HG03095 (cell line): ENCODE data around the gene PHYHD1.

Experiments used
- ATAC-seq: cut with Tn5 transposase; IDR thresholded peaks from one replicate; pipeline ENCODE4 v1.9.1; 2021; ENCODE audit warnings: moderate library complexity; ENCODE audit not compliant: unreplicated experiment

PHYHD1 gene

DNA sequence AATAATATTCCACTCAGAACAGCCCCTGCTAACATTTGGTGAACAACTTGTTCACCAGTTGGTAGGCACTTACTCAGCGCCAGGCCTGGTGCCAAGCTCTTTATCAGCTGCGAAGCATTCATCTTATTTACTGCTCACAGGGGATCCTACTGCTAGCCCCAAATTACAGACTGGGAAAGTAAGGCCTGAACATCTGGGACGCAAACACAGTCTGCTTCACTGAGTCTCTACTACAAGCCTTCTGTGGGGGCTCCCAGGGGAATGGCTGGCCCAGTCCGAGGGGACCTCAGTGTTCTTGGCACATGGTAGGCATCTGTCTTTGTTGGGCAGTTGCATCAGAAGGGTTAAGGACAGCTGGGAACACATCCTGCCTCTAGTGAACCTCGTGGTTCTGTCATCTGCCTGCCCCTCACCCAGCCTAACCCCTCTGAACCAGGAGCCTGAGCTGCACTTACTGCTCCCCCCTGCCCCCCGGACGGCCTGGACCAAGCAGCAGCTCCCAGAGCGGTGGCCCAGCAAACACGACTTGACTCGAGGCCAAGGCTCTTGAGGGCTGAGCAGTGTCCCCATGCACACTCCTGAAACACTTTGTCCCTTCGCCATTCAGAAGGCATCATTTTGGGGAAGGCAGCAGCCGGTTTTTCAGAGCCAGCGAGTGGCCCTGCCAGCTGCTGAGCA lies at the start of gene PHYHD1:
TSS of gene PHYHD1 (plus strand) at position 602 of the 678 bp plus-strand sequence. CDS start 1,342 bp downstream, outside the sequence.
- no peak for ATAC-seq

DNA sequence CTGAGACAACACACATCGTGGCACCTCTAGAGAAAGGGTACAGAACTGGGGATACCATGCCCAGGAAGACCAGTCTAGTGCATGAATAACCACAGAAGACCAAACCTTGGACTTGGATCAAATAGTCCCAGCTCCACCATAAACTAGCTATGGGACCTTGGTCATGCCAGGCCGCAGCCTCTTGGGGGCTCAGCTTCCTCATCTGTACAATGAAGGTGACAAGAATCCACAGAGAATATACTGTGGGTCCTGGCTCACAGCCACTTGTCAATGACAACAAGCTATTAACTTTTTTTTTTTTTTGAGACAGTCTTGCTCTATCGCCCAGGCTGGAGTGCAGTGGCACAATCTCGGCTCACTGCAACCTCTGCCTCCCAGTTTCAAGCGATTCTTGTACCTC lies 42.9 kb upstream of the PHYHD1 start:
- no peak for ATAC-seq

DNA sequence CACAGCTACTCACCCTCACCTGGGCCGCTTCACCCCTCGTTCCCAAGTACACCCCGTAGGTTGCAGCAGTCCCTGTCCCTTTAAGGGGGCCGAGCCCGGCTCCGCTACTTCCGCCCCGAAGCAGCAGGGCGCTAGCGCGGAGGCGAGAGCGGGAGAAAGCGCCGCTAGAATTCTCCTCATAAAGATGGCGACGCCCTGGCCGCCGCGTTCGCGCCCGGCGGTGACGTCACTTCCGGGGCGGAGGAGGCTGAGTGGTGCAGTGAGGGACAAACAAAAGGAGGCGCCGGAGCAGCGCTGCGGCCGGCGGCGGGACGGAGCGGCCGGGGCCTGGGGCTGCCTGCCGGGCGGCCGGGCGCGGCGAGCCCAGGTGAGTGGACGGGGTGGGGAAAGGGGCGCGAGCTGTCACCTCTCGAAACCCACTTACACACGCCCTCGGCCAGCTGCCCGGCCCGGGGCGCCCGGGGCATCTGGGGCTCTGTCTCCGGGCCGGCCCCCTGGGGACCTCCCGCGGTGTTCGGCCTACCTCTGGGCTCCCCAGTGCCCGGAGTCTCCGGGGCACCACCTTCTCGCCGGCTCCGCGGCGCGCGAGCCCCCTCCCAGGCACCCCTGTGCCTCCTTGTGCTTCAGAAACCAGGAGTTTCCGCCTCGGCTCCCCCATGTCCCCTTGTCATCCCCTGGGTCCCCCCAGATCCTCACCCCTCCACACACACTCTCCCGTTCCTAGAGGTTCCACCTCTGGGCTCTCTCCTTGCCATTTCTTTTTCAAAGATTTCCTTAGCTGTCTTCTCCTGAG lies 38.7 kb upstream of the PHYHD1 start, which contains the start of the genes KYAT1 and LRRC8A:
TSS of gene KYAT1 (minus strand) at position 67 of the 793 bp plus-strand sequence. CDS start 36,545 bp downstream, outside the sequence.
TSS of gene LRRC8A (plus strand) at position 250 of the 793 bp plus-strand sequence. CDS start 25,032 bp downstream, outside the sequence.
- peak; percentile 82 for ATAC-seq

DNA sequence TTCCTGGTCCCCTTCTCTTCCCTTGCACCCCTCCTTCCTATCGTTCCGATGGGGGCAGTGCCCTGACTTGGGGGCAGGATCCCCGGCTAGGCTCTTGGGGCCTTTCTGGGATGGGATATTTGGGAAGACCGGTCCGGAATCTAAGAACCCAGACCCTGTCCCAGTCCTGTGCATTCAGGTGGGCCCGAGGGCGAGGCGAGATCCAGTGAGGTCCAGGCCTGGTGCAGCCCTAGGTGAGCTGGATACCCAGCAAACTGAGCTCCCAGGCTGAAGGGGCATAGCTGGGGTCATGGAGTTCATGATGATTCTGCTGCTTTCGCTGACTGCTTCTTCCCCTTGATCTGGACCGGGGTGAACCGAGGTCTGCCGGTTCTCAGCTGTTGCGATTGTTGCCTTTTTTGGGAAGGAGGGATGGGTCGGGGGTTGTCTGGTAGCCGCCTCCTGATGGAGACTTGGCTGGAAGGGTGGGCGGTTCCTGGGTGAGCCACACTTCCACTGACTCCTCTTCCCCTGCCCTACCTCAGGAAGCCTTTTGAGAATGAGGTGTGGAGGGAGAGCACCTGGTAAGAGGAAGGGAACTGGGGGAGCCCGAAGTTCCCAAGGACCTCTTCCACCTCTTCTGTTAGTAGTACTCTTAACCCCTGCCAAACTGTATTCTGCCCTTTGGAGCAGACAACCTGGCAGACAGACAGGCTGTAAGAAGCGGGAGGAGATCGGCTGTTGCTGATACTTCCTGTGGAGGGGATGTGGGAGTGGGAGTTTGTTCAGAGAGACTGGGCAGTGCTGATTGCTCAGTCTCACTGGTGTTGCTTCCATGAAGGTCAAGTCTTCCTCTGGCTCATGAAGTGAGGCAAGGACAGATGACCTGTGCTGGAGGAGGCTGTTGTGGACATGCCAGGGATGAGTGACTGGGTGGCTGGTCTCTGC lies 37.8 kb upstream of the PHYHD1 start:
- no peak for ATAC-seq

DNA sequence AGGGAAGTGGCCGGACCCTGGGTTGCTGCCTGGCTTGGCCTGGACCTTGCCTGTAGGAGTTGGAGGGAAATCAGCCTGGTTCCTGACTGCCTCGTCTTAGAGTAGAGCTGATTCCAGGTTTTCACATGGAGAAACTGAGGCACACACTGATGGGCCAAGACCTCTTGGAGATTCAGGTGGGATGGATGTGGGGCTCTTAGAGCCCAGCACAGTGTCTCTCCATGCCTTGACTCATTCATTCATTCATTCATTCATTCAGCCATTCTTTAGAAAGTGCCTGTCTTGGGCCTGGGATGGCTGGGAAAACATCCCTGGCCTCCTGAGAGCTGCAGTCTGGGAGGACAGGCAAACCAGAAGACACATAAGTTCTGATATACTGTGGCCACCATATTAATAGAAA lies 36.6 kb upstream of the PHYHD1 start:
- ATAC-seq: no peak

DNA sequence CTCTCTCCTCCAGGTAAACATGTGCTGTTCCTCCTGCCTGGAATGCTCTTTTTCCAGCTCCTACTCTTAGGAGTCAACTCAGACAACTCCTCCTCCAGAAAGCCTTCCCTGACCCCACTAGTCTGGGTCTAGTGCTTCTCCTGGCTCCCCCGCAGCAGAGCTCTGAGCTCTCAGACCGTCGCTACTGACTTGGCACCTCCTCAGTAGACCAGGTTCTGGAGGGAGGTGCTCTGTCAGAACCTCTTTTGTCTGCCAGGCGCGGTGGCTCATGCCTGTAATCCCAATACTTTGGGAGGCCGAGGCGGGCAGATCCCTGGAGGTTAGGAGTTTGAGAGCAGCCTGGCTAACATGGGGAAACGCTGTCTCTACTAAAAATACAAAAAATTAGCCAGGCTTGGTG lies 35.4 kb upstream of the PHYHD1 start:
- no peak for ATAC-seq

DNA sequence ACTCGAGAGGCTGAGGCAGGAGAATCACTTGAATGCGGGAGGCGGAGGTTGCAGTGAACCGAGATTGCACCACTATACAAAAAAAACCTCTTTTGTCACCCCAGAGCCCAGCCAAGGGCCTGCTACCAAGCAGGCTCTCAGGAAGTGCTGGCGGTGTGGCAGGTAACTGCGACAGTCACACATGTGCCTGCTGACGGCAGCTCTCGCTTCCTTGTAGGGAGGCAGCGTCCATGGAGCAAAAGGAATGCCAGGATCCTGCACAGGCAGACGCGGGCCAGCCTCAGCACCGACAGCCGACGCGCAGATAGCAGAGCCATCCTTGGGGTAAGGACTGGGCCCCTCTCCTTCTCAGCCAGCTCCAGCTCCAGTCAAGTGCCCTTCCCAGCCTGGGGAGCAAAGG lies 35.0 kb upstream of the PHYHD1 start:
- no peak for ATAC-seq

DNA sequence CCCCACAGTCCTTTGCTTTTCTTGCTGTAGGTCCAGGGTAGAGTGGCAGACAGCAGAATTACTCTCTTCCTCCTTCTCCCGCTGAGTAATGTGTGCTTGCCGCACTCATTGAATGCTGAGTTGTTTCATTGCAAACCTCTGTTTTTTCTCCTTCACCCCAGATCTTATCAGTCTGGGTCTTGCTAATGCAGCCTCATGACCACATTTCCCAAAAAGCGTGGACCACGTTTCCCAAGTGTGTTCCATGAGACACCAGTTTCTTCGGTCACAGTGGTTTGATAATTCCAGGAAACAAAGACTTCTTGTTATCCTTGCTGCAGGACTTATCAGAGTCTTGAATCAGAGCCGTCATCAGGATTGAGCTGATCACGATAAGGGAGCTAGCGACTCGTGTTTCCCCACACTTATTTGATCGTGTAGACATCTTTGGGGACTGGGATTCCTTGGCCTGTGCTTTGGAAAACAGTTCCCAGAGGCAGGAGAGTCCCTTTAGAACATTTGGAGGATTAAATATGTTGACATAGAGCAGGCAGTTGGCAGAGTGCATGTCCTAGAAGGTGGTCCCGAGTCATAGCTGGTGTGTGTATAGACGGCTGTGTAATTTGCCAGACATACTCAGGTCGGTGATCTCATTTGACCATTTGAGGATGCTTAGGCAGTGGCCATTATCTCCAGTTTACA lies 34.4 kb upstream of the PHYHD1 start:
- ATAC-seq: no peak

DNA sequence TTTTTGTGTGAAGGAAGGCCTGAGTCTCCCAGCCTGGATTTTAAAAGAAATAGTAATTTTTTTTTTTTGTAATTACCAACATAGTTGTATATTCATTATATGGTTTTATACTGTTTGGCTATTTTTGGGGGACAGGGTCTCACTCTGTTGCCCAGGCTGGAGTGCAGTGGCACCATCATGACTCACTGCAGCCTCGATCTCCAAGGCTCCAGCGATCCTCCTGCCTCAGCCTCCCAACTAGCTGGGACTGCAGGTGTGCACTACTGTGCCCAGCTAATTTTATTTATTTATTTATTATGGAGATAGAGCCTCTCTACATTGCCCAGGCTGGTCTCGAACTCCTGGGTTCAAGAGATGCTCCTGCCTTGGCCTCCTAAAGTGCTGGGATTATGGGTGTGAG lies 33.7 kb upstream of the PHYHD1 start:
- no peak for ATAC-seq

DNA sequence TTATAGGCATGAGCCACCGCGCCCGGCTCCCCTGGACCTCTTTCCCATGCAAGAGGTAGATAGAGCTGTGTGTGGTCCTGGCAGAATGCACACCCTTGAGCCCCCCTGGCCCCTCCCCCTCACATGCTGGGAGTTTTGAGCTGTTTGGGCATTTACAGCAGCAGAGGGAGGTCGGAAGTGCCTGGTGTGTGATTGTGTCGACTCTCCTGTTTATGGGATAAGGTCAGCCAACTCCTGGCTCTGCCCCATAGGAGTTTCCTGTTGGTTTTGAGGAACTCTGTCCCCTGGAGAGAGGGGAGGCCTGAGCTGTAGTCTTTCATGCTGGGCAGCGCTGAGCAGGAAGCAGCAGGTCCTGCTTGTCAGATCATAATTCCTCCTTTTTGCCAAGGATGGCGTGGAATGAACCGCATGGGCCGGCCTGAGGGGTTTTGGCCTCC lies 32.9 kb upstream of the PHYHD1 start:
- ATAC-seq: no peak

DNA sequence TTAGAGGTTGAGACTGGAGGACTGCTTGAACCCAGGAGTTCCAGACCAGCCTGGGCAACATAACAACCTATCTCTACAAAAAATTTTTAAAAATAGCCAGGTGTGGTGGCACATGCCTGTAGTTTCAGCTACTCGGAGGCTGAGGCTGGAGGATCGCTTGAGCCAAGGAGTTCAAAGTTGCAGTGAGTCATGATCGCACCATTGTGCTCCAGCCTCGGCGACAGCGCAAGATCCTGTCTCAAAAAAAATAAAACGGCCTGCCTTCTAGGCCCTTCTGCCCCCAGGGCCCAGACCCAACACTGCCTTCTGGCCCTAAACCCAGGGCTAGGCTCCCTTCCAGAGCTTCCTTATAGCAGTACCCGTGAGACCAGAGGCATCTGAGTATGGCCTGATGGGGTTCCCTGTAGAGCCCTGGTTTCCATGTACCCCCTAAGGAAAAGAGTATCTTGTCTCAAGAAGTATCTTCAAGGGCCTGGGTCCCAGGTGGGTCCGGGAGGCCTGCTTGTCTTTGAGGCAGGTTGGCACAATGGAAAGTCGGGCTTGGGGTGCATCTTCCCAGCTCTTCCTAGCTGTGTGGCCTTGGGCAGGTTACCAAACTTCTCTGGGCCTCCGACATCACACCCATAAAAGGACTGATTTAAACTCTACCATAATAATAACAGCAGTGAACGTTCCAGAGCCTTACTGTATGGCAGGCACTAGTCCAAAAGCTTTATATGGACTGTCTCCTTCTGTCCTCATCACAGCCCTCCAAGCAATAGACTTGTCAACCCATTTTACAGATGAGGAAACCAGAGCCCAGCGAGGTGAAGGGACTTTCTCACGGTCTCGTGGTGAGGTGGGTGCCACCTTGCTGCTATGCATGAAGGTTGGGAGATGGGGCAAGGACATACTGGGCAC lies 29.2 kb upstream of the PHYHD1 start:
- ATAC-seq: no peak

DNA sequence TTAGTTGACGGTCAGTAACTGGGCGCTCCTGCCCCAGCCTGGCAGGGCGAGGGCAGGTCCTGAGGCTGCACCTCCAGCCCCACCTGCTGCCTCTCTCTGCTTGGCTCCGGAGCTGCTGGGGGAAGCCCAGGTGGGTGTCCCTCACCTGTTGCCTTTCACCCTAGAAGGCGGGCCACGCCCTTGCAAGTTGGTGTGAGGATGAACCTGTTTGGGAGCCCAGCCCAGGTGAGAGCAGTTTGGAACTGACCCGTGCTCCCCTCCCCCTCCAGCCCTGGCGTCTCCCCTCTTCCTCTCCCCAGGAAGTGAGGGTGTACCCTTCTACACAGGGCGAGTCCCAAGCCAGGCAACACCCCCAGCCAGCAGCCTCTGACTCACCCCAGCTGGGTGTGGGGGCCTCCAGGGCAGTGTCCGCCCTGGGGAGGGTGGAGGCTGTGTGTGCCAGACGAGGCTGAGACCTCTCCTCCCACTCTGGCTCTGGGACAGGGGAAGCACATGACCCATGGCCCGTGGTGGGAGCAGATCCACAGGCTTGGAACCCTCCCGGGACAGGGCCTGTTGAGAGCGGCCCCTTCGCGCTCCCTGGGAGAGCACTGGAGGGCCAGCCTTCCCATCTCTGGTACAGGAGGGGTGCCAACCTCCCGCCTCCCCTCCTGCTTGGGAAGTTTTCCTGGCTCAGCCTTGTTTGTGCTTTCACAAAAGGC lies 28.4 kb upstream of the PHYHD1 start:
- no peak for ATAC-seq

DNA sequence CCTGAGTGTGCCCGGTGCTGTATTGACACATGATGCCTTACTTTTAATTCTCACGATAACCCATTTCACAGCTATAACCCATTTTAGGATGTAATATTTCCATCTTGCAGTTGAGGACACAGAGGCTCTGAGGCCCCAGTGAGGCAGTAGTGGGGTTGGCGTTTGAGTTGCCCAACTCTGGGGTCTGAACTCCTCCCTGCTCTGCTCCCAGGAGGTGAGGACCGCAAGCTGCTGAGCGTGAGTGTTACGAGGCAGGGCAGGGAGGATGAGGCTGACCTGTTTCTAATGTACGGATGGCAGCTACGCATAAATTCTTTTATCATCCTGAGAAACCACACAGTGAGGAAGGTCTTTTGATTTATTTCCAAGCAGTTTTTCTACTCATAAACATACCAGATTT lies 27.4 kb upstream of the PHYHD1 start:
- ATAC-seq: no peak

DNA sequence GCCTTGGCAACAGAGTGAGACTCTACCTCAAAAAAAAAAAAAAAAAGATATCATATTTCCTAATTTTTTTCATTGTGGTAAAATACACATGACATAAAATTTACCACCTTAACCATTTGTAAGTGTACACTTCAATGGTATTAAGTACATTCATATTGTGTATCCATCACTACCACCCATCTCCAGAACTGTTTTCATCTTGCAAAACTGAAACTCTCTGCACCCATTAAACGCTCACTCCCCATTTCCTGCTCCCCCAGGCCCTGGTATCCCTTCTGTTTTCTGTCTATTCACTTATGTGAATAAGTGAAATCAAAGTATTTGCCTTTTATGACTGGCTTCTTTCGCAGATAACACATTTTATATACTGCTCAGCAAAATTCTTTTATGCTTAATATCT lies 26.0 kb upstream of the PHYHD1 start:
- ATAC-seq: no peak

DNA sequence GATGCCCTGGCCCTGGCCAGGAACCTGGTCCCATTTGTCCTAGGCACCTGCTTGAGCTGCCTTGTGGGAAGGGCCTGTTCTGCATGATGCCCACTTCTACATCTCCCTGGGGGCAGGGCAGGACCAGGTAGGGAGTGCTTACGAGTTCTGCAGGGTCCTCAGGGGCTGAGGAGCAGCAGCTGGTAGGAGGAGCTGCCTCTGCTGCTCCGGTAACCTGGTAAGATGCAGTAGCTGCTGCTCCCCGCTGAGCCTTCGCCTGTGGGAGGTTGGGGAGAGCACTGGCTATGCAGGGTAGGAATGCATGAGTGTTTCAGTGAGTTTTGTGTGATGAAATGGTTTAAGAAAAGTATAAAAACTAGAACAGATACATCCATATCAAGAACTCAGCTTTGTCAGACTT lies 25.2 kb upstream of the PHYHD1 start:
- ATAC-seq: no peak

DNA sequence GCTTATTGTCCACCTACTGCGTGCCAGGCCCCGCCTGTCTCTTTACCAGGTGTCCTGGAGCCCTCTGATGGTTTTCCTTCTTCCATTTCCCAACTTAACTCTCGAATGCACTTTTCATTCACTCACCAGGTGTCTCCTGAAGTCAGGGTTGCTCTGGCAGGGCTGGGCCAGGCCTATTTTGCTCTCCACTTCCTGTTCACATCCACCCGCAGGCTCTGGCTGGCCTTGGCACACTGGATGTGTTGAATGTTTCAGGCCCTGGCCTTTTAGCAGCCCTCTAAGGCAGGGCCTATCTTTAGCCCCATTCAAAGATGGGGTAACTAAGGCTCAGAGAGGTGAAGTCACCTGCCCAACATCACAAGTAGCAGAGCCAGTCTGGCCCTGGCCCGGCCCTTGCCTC lies 22.4 kb upstream of the PHYHD1 start:
- ATAC-seq: no peak

DNA sequence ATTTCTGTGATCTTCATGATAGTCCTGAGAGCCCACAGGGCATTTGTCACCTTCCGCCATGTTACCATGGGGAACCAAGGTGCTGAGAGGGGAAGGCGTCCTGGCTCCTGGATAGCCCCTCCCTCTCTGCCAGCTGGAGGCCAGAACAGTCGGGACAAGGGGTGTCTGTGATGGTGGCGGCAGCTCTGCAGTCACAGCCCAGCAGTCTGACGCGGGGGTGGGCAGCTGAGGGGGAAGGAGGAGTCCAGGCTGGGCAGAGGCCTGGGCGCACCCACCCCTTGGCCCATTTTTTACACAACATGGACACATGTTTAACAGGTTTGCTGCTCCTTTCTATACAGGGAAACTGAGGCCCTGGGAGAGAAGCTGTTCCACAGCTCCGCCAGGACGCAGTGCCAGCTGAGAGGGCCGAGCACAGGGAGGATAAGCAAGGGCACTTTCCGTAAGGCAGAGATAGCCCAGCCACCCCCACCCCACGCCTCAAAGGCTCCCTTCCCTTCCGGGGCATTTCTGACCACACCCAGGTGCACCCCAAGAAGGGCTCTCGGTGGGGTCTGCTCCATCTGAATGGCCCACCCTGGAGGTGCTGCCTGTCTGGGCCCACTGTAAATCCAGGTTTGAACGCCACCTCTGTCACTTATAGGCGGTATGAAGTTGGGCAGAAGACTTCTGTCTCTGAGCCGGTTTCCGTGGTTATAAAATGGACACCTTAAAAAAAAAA lies 21.8 kb upstream of the PHYHD1 start:
- ATAC-seq: no peak
